Neural cell (in vitro differentiated cells): Measurements from ENCODE around the gene P2RX5.

Source experiments
- CTCF ChIP-seq: fragments of 450-650 bp; IDR thresholded peaks from 2 replicates; pipeline ENCODE4 v1.5.1; 2014; ENCODE audit warnings: antibody characterized with exemption, mild to moderate bottlenecking, moderate library complexity; ENCODE audit not compliant: poor library complexity, severe bottlenecking
- MXI1 ChIP-seq: fragments of 450-650 bp; conservative IDR thresholded peaks from 2 replicates; pipeline ENCODE4 v1.6.1; 2014; ENCODE audit warnings: antibody characterized with exemption, mild to moderate bottlenecking; ENCODE audit not compliant: poor library complexity, severe bottlenecking
- POLR2AphosphoS5 ChIP-seq: IDR thresholded peaks from 2 replicates; pipeline ENCODE4 v1.6.1; 2012
- REST ChIP-seq: IDR thresholded peaks from 2 replicates; pipeline ENCODE4 v1.6.1; 2012; ENCODE audit warnings: borderline replicate concordance

GRCh38 chr17:3626831-3627768 lies 68.9 kb downstream of the P2RX5 start:
- TF ChIP-seq CTCF (no peak), POLR2AphosphoS5 (no peak), REST (no peak), MXI1 (no peak)
